GM12878 (cell line): ENCODE results near the gene DIO1. TPM values are rescaled to one million over a fixed set of nuclear protein-coding genes. Genes with fewer than 3 reads are reported as not detected.
A peak's percentile ranks its signal among the peaks of the same experiment; 100 is the strongest.

ENCODE experiments used
- CHD1 ChIP-seq: IDR thresholded peaks from 2 replicates; pipeline ENCODE4 v1.6.1; 2012; ENCODE audit warnings: low read depth, low read length, improper control_type of control experiment
- GATAD2B ChIP-seq: fragments of 450-650 bp; conservative IDR thresholded peaks from 2 replicates; pipeline ENCODE4 v1.6.1; 2017; ENCODE audit warnings: low read depth, mild to moderate bottlenecking, moderate library complexity
- HDGF ChIP-seq: fragments of 450-650 bp; IDR thresholded peaks from 2 replicates; pipeline ENCODE4 v1.6.1; 2016; ENCODE audit warnings: antibody characterized with exemption
- IKZF2 ChIP-seq, 2 experiments: fragments of 450-650 bp; IDR thresholded peaks; 2 replicates each; pipeline ENCODE4 v1.6.1; 2017; ENCODE audit warnings: mild to moderate bottlenecking in 2 of 2, moderate library complexity in 2 of 2
- MTA2 ChIP-seq: fragments of 450-650 bp; IDR thresholded peaks from 2 replicates; pipeline ENCODE4 v1.6.1; 2016; ENCODE audit warnings: low read depth, mild to moderate bottlenecking, moderate library complexity
- MTA3 ChIP-seq: IDR thresholded peaks from 2 replicates; pipeline ENCODE4 v1.6.1; 2012; ENCODE audit warnings: low read length, inconsistent platforms, borderline replicate concordance
- NBN ChIP-seq: fragments of 450-650 bp; IDR thresholded peaks from 2 replicates; pipeline ENCODE4 v1.6.1; 2016
- RB1 ChIP-seq: fragments of 450-650 bp; formaldehyde crosslinking; IDR thresholded peaks from 2 replicates; pipeline ENCODE4 v1.6.1; 2017; ENCODE audit warnings: mild to moderate bottlenecking, borderline replicate concordance
- RCOR1 ChIP-seq: conservative IDR thresholded peaks from 2 replicates; pipeline ENCODE4 v1.6.1; 2012; ENCODE audit warnings: low read depth, low read length, improper control_type of control experiment
- TAF1 ChIP-seq: IDR thresholded peaks from 2 replicates; pipeline ENCODE4 v1.6.1; 2011; ENCODE audit warnings: mild to moderate bottlenecking, low read depth, low read length, borderline replicate concordance
- polyA plus RNA-seq, 11 experiments: library from polyadenylated mRNA; depleted of rRNA in 4 of 11; unstranded in 6 of 11; stranded (reverse) in 5 of 11; fragments of >200 nt; fragmentation: Nextera tagmentation in 4 of 11; fragmentation: Illumina TruSeq in 1 of 11; extraction: Ambion mirVana in 4 of 11; extraction: Trizol in 1 of 11; gene quantifications; 1 replicate in 1 of 11; 2 replicates in 10 of 11; pipeline versions ENCODE4 v1.2.1 to v1.2.3, GENCODE V29; 2011 to 2016; ENCODE audit warnings: inconsistent platforms in 2 of 11, missing spikeins in 2 of 11, low read depth in 1 of 11
- total RNA-seq, 4 experiments: library from RNA; depleted of rRNA in 3 of 4; stranded (reverse); fragments of >200 nt in 3 of 4; fragmentation: Illumina TruSeq in 1 of 4; extraction: Trizol in 1 of 4; gene quantifications; 2 replicates each; pipeline versions ENCODE4 v1.2.1 to v1.2.3, GENCODE V29; 2013 to 2021
- TF ChIP-seq, protein P1 (sequence below): IDR thresholded peaks from 2 replicates; pipeline ENCODE4 v1.6.1; 2012; ENCODE audit warnings: mild to moderate bottlenecking, low read depth, low read length
- TF ChIP-seq, protein P2 (sequence below): IDR thresholded peaks from 2 replicates; pipeline ENCODE4 v1.6.1; 2011; ENCODE audit warnings: low read depth, low read length, improper control_type of control experiment, borderline replicate concordance
- TF ChIP-seq, protein P3 (sequence below): IDR thresholded peaks from 2 replicates; pipeline ENCODE4 v1.6.1; 2011; ENCODE audit warnings: mild to moderate bottlenecking, low read depth, low read length, moderate library complexity; ENCODE audit not compliant: insufficient replicate concordance
- TF ChIP-seq, protein P4 (sequence below): IDR thresholded peaks from 2 replicates; pipeline ENCODE4 v1.6.1; 2012; ENCODE audit warnings: low read length, inconsistent platforms
- TF ChIP-seq, protein P5 (sequence below): fragments of 450-650 bp; IDR thresholded peaks from 2 replicates; pipeline ENCODE4 v1.6.1; 2016; ENCODE audit warnings: mild to moderate bottlenecking, moderate library complexity, borderline replicate concordance

Gene DIO1
- total and polyA plus RNA-seq, 10 of the 15 experiments (the other 5 are each of a cell fraction or from before 2014, with no cell fraction given): 0.11 to 0.26 (median 0.12) TPM; not detected in 6

DNA sequence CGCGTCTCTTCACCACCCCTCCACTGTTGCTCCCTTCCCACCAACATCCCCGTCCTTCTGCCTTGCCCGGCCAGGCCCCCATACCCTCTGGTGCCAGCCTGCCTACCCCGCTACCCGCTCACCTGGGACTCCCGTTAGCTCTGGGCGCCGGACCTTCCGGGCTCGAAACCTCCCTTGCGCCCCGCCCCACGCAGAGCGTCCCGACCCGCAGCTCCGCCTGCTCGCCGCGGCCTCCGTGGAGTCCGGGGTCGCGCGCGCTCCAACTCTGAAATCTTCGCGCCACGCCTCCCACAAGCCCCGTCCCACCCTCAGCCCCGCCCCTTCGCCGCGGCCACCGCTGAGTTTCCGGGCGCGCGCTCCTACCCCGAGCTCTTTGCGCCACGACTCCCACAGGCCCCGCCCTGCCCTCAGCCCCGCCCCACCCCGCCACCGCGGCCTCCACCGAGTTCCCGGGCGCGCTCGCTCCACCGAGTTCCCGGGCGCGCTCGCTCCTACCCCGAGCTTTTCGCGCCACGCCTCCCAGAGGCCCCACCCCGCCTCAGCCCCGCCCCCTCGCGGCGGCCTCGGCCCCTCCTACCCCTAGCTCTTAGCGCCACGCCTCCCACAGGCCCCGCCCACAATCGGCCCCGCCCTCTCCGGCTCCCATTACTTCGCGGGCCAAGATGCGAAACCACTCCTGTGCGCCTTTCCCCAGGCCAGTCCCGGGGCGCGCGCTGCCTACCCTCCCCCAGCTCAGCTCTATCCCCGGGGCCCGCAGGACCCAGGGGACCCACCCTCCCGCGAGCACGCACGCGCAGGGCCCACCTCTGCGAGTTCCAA lies 51.7 kb downstream of the DIO1 start, which contains the start of gene IFT25 (continued):
- TF ChIP-seq, protein P1, sequence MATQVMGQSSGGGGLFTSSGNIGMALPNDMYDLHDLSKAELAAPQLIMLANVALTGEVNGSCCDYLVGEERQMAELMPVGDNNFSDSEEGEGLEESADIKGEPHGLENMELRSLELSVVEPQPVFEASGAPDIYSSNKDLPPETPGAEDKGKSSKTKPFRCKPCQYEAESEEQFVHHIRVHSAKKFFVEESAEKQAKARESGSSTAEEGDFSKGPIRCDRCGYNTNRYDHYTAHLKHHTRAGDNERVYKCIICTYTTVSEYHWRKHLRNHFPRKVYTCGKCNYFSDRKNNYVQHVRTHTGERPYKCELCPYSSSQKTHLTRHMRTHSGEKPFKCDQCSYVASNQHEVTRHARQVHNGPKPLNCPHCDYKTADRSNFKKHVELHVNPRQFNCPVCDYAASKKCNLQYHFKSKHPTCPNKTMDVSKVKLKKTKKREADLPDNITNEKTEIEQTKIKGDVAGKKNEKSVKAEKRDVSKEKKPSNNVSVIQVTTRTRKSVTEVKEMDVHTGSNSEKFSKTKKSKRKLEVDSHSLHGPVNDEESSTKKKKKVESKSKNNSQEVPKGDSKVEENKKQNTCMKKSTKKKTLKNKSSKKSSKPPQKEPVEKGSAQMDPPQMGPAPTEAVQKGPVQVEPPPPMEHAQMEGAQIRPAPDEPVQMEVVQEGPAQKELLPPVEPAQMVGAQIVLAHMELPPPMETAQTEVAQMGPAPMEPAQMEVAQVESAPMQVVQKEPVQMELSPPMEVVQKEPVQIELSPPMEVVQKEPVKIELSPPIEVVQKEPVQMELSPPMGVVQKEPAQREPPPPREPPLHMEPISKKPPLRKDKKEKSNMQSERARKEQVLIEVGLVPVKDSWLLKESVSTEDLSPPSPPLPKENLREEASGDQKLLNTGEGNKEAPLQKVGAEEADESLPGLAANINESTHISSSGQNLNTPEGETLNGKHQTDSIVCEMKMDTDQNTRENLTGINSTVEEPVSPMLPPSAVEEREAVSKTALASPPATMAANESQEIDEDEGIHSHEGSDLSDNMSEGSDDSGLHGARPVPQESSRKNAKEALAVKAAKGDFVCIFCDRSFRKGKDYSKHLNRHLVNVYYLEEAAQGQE: no peak
- TF ChIP-seq MTA2 (no peak), TAF1 (peak; percentile 74; the same call in 1 of the 2 replicates), IKZF2 (IDR thresholded peaks at IDR 0.05) (0 out of 4 replicates have a peak, but pooled peaks of 1 of the 2 experiments have one; percentile 7), CHD1 (no peak), NBN (peak; percentile 63), RCOR1 (no peak), MTA3 (no peak), HDGF (peak; percentile 29; the same call in 1 of the 2 replicates), RB1 (0 out of 2 replicates have a peak, but pooled peaks have one; percentile 71), GATAD2B (peak; percentile 73)
- TF ChIP-seq, protein P2, sequence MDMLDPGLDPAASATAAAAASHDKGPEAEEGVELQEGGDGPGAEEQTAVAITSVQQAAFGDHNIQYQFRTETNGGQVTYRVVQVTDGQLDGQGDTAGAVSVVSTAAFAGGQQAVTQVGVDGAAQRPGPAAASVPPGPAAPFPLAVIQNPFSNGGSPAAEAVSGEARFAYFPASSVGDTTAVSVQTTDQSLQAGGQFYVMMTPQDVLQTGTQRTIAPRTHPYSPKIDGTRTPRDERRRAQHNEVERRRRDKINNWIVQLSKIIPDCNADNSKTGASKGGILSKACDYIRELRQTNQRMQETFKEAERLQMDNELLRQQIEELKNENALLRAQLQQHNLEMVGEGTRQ: no peak
- TF ChIP-seq, protein P3, sequence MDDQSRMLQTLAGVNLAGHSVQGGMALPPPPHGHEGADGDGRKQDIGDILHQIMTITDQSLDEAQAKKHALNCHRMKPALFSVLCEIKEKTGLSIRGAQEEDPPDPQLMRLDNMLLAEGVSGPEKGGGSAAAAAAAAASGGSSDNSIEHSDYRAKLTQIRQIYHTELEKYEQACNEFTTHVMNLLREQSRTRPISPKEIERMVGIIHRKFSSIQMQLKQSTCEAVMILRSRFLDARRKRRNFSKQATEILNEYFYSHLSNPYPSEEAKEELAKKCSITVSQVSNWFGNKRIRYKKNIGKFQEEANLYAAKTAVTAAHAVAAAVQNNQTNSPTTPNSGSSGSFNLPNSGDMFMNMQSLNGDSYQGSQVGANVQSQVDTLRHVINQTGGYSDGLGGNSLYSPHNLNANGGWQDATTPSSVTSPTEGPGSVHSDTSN: no peak
- TF ChIP-seq, protein P4, sequence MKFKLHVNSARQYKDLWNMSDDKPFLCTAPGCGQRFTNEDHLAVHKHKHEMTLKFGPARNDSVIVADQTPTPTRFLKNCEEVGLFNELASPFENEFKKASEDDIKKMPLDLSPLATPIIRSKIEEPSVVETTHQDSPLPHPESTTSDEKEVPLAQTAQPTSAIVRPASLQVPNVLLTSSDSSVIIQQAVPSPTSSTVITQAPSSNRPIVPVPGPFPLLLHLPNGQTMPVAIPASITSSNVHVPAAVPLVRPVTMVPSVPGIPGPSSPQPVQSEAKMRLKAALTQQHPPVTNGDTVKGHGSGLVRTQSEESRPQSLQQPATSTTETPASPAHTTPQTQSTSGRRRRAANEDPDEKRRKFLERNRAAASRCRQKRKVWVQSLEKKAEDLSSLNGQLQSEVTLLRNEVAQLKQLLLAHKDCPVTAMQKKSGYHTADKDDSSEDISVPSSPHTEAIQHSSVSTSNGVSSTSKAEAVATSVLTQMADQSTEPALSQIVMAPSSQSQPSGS: no peak
- TF ChIP-seq, protein P5, sequence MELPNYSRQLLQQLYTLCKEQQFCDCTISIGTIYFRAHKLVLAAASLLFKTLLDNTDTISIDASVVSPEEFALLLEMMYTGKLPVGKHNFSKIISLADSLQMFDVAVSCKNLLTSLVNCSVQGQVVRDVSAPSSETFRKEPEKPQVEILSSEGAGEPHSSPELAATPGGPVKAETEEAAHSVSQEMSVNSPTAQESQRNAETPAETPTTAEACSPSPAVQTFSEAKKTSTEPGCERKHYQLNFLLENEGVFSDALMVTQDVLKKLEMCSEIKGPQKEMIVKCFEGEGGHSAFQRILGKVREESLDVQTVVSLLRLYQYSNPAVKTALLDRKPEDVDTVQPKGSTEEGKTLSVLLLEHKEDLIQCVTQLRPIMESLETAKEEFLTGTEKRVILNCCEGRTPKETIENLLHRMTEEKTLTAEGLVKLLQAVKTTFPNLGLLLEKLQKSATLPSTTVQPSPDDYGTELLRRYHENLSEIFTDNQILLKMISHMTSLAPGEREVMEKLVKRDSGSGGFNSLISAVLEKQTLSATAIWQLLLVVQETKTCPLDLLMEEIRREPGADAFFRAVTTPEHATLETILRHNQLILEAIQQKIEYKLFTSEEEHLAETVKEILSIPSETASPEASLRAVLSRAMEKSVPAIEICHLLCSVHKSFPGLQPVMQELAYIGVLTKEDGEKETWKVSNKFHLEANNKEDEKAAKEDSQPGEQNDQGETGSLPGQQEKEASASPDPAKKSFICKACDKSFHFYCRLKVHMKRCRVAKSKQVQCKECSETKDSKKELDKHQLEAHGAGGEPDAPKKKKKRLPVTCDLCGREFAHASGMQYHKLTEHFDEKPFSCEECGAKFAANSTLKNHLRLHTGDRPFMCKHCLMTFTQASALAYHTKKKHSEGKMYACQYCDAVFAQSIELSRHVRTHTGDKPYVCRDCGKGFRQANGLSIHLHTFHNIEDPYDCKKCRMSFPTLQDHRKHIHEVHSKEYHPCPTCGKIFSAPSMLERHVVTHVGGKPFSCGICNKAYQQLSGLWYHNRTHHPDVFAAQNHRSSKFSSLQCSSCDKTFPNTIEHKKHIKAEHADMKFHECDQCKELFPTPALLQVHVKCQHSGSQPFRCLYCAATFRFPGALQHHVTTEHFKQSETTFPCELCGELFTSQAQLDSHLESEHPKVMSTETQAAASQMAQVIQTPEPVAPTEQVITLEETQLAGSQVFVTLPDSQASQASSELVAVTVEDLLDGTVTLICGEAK: no peak
